HCT116 (cell line): ENCODE data around the gene PRKG1.

ENCODE experiments used
- CEBPB ChIP-seq: IDR thresholded peaks from 2 replicates; pipeline ENCODE4 v1.6.1; 2012; ENCODE audit warnings: low read depth
- EZH2 ChIP-seq: fragments of 200-600 bp; sonication (generic); IDR thresholded peaks from 2 replicates; pipeline ENCODE4 v1.6.1; 2017; ENCODE audit warnings: antibody characterized with exemption, mixed run types
- FOSL1 ChIP-seq: IDR thresholded peaks from 2 replicates; pipeline ENCODE4 v1.6.1; 2012; ENCODE audit warnings: low read depth
- JUND ChIP-seq: IDR thresholded peaks from 2 replicates; pipeline ENCODE4 v1.6.1; 2012
- POLR2A ChIP-seq: IDR thresholded peaks from 2 replicates; pipeline ENCODE4 v1.7.0; 2011; ENCODE audit warnings: borderline replicate concordance; ENCODE audit not compliant: insufficient read depth, insufficient read length; ENCODE audit errors: extremely low read depth
- RAD21 ChIP-seq: IDR thresholded peaks from 2 replicates; pipeline ENCODE4 v1.6.1; 2012; ENCODE audit warnings: low read depth, mild to moderate bottlenecking
- SRF ChIP-seq: IDR thresholded peaks from 2 replicates; pipeline ENCODE4 v1.6.1; 2012; ENCODE audit warnings: low read depth
- TF ChIP-seq, protein P1 (sequence below), 3 experiments: fragments of 200-600 bp in 1 of 3; sonication (generic) in 1 of 3; IDR thresholded peaks in 2 of 3; conservative IDR thresholded peaks in 1 of 3; 2 replicates each; pipeline ENCODE4 v1.5.1; 2012 to 2017; ENCODE audit warnings: low read depth in 2 of 3, low read length in 2 of 3, antibody characterized with exemption in 1 of 3, borderline replicate concordance in 1 of 3, control low read depth in 1 of 3, mild to moderate bottlenecking in 1 of 3, mixed read lengths in 1 of 3, mixed run types in 1 of 3, moderate library complexity in 1 of 3; ENCODE audit not compliant: insufficient read depth in 1 of 3
- TF ChIP-seq, protein P2 (sequence below): IDR thresholded peaks from 2 replicates; pipeline ENCODE4 v1.6.1; 2012; ENCODE audit warnings: low read depth

DNA sequence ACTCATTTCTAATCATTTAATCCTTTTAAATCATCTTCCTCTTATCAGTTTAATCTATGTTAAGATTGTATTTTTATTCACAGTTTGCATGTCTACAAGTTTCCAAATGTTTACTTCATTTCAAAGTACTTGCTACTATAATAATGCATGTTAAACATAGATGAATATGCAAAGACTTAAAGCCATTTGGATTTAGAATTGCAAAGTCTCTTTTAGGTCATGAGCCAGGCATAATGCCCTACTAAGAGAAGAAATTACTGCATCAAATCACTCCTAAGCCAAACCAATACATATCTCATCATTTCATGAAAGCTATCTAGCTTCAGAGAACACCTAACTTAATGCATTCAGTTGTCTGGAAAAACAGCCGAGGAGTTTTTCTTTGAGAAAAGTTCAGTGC, 266.1 kb downstream of the PRKG1 start:
- TF ChIP-seq, protein P1, sequence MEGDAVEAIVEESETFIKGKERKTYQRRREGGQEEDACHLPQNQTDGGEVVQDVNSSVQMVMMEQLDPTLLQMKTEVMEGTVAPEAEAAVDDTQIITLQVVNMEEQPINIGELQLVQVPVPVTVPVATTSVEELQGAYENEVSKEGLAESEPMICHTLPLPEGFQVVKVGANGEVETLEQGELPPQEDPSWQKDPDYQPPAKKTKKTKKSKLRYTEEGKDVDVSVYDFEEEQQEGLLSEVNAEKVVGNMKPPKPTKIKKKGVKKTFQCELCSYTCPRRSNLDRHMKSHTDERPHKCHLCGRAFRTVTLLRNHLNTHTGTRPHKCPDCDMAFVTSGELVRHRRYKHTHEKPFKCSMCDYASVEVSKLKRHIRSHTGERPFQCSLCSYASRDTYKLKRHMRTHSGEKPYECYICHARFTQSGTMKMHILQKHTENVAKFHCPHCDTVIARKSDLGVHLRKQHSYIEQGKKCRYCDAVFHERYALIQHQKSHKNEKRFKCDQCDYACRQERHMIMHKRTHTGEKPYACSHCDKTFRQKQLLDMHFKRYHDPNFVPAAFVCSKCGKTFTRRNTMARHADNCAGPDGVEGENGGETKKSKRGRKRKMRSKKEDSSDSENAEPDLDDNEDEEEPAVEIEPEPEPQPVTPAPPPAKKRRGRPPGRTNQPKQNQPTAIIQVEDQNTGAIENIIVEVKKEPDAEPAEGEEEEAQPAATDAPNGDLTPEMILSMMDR (IDR thresholded peaks at IDR 0.05 in 2 of 3, conservative IDR thresholded peaks at IDR 0.05 in 1 of 3; ENCODE audit: borderline replicate concordance in 1 of 3, insufficient read depth in 1 of 3, low read depth in 2 of 3, low read length in 2 of 3), result no peak
- TF ChIP-seq SRF, result no peak
- no peak for TF ChIP-seq EZH2
- TF ChIP-seq FOSL1, result no peak
- no peak for TF ChIP-seq POLR2A
- TF ChIP-seq, protein P2, sequence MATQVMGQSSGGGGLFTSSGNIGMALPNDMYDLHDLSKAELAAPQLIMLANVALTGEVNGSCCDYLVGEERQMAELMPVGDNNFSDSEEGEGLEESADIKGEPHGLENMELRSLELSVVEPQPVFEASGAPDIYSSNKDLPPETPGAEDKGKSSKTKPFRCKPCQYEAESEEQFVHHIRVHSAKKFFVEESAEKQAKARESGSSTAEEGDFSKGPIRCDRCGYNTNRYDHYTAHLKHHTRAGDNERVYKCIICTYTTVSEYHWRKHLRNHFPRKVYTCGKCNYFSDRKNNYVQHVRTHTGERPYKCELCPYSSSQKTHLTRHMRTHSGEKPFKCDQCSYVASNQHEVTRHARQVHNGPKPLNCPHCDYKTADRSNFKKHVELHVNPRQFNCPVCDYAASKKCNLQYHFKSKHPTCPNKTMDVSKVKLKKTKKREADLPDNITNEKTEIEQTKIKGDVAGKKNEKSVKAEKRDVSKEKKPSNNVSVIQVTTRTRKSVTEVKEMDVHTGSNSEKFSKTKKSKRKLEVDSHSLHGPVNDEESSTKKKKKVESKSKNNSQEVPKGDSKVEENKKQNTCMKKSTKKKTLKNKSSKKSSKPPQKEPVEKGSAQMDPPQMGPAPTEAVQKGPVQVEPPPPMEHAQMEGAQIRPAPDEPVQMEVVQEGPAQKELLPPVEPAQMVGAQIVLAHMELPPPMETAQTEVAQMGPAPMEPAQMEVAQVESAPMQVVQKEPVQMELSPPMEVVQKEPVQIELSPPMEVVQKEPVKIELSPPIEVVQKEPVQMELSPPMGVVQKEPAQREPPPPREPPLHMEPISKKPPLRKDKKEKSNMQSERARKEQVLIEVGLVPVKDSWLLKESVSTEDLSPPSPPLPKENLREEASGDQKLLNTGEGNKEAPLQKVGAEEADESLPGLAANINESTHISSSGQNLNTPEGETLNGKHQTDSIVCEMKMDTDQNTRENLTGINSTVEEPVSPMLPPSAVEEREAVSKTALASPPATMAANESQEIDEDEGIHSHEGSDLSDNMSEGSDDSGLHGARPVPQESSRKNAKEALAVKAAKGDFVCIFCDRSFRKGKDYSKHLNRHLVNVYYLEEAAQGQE, result no peak
- no peak for TF ChIP-seq JUND
- no peak for TF ChIP-seq RAD21
- TF ChIP-seq CEBPB, result no peak
